ENCODE measurements around the gene P2RY1.

Gene P2RY1

DNA sequence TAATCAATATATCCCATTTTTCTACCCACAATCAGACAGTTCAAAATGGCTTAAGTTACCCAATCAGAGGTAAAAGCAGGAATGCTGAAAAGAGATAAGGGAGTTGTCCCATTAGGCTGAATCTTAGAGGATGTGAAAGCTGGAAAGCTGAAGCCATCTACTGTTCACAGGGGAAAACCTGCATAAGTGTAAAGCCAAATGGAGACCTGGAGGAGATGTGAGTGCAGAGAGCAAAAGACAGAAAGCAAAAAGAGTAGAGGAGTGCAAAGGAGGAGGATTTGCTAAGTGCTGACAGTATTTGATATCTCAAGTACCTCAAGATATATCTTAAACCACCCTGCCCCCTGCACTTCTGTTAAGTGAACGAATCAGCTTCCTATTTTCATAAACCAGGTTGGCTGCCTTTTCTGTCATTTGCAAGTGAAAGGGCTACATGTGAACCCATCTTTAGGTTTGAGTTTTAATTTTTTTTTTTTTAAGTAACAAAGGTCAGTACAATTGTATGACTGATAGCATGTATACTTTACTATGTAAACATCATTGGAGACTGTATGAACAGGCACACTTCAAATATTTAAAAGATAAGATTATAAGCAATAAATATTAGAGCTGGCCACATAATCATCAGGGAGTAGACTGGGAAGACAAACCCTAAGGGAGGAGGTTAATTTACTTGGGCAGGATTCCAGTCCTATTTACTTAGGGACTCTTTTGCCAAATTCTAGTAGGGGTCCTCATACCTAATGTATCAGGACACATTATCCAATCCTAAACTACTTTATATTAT, 22.8 kb upstream of the P2RY1 start:
- DNase-seq (ENCODE audit: low read depth): no peak
- H3K4me3 ChIP-seq (ENCODE audit: control insufficient read depth, low read depth, low read length): no peak overlapping the region
- TF ChIP-seq, protein P1, sequence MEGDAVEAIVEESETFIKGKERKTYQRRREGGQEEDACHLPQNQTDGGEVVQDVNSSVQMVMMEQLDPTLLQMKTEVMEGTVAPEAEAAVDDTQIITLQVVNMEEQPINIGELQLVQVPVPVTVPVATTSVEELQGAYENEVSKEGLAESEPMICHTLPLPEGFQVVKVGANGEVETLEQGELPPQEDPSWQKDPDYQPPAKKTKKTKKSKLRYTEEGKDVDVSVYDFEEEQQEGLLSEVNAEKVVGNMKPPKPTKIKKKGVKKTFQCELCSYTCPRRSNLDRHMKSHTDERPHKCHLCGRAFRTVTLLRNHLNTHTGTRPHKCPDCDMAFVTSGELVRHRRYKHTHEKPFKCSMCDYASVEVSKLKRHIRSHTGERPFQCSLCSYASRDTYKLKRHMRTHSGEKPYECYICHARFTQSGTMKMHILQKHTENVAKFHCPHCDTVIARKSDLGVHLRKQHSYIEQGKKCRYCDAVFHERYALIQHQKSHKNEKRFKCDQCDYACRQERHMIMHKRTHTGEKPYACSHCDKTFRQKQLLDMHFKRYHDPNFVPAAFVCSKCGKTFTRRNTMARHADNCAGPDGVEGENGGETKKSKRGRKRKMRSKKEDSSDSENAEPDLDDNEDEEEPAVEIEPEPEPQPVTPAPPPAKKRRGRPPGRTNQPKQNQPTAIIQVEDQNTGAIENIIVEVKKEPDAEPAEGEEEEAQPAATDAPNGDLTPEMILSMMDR (IDR thresholded peaks at IDR 0.05; ENCODE audit: control insufficient read depth, insufficient read depth, low read depth, low read length, missing control alignments): no peak

- DNase-seq (ENCODE audit: low read depth): no peak
- H3K4me3 ChIP-seq (ENCODE audit: control insufficient read depth, low read depth, low read length): no peak overlapping the region
- TF ChIP-seq, protein P1 (IDR thresholded peaks at IDR 0.05; ENCODE audit: control insufficient read depth, insufficient read depth, low read depth, low read length, missing control alignments): no peak
Measured at GRCh38 chr3:152817400-152817799, 17.5 kb upstream of the P2RY1 start.

- TF ChIP-seq, protein P1 (IDR thresholded peaks at IDR 0.05; ENCODE audit: control insufficient read depth, insufficient read depth, low read depth, low read length, missing control alignments): no peak
- H3K4me3 ChIP-seq (ENCODE audit: control insufficient read depth, low read depth, low read length): no peak overlapping the region
- no peak for DNase-seq (ENCODE audit: low read depth)
Measured at GRCh38 chr3:152818027-152818426, 16.9 kb upstream of the P2RY1 start.

DNA sequence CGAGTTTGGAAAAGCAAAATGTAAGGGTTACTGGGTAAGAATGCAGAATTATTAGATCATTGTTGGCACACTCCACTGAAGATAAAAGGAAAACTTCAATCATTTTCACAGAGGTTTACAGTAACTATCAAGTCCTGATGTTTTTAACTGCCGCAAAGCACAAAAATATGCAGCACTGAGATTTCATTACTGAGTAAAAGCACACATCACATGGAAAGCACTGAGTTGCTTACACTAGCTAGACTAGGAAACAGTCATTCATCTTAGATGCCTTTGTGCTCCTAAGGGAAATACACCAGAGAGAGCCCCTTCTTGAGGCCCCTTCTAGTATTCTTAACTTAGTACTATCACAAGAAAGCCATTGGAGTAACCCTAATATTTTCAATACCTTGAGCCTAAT, 11.8 kb upstream of the P2RY1 start:
- TF ChIP-seq, protein P1 (IDR thresholded peaks at IDR 0.05; ENCODE audit: control insufficient read depth, insufficient read depth, low read depth, low read length, missing control alignments): no peak
- H3K4me3 ChIP-seq (ENCODE audit: control insufficient read depth, low read depth, low read length): no peak overlapping the region
- no peak for DNase-seq (ENCODE audit: low read depth)

GRCh38 chr3:152823781-152824180, 11.2 kb upstream of the P2RY1 start:
- no peak for DNase-seq (ENCODE audit: low read depth)
- TF ChIP-seq, protein P1 (IDR thresholded peaks at IDR 0.05; ENCODE audit: control insufficient read depth, insufficient read depth, low read depth, low read length, missing control alignments): no peak
- no peak overlapping the region for H3K4me3 ChIP-seq (ENCODE audit: control insufficient read depth, low read depth, low read length)

DNA sequence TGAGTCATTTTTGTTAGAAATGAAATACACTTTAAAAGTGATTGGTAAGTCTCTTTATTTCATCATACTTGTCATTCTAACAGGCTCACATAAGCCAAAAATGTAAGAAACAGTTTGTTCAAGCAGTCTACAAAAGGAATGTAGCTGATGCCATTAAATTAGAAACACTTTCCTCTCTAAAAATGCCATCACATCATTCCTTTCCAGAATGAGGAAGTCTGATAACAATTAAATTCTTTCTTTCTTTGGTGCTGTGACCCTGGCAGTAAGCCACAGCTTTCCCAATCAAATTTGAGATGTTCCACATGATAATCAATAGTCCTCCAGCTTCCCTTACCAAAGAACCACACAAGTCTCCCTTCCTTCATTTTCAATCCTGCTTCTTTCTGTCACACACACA, 9.4 kb upstream of the P2RY1 start:
- no peak overlapping the region for H3K4me3 ChIP-seq (ENCODE audit: control insufficient read depth, low read depth, low read length)
- TF ChIP-seq, protein P1 (IDR thresholded peaks at IDR 0.05; ENCODE audit: control insufficient read depth, insufficient read depth, low read depth, low read length, missing control alignments): no peak
- DNase-seq (ENCODE audit: low read depth): no peak
